ENCODE measurements around the gene RIPK4. TPM values are rescaled to one million over a fixed set of nuclear protein-coding genes. Genes with fewer than 3 reads are reported as not detected.

RIPK4 gene
- polyA plus RNA-seq, 1 donor from 2014 or later, result not detected

DNA sequence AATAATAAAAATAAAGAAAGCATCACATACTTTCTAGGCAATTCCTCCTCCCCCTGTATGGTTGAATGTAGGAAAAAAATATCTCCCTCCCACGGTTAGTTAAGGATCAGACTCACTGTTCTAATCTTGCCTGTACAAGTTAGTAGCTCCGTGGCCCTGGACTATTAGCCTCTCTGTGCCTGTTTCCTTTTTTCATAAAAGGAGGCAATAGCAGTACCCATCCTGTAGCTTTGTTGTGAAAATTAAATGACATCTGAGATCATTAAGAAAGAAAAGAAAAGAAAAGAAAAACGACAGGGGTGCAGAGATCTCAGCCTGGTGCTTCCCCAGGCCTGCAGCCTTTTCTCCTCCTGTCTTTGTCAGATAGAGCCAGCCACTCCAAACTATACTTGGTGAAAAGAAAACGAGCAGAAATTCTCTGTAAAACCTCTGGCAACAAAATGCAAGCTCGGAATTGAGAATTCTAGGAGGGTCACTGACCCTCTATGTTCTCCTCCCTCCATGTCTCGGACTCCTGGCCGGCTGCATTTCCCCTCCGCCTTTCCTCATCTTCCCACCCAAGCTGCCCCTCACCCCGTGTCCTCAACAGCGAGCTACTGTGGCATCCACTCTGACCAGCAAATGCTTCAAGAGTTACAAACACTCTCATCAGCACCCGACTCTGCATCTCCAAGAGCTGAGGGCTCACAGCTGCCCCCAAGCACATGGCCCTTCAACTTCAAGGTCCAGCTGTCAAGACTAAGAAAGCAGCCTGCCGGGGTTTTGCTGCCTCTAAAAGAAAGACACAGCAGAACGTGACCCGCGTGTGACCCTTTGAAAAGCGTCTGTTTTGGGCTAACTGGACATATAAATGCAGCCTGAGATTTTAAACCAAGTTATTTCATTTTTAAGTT lies 13.6 kb downstream of the RIPK4 start (continued):
- TF ChIP-seq, protein P1, sequence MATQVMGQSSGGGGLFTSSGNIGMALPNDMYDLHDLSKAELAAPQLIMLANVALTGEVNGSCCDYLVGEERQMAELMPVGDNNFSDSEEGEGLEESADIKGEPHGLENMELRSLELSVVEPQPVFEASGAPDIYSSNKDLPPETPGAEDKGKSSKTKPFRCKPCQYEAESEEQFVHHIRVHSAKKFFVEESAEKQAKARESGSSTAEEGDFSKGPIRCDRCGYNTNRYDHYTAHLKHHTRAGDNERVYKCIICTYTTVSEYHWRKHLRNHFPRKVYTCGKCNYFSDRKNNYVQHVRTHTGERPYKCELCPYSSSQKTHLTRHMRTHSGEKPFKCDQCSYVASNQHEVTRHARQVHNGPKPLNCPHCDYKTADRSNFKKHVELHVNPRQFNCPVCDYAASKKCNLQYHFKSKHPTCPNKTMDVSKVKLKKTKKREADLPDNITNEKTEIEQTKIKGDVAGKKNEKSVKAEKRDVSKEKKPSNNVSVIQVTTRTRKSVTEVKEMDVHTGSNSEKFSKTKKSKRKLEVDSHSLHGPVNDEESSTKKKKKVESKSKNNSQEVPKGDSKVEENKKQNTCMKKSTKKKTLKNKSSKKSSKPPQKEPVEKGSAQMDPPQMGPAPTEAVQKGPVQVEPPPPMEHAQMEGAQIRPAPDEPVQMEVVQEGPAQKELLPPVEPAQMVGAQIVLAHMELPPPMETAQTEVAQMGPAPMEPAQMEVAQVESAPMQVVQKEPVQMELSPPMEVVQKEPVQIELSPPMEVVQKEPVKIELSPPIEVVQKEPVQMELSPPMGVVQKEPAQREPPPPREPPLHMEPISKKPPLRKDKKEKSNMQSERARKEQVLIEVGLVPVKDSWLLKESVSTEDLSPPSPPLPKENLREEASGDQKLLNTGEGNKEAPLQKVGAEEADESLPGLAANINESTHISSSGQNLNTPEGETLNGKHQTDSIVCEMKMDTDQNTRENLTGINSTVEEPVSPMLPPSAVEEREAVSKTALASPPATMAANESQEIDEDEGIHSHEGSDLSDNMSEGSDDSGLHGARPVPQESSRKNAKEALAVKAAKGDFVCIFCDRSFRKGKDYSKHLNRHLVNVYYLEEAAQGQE (IDR thresholded peaks at IDR 0.05; ENCODE audit: borderline replicate concordance), result no peak
- TF ChIP-seq EP300 (conservative IDR thresholded peaks at IDR 0.05; ENCODE audit: poor library complexity, severe bottlenecking), result no peak

DNA sequence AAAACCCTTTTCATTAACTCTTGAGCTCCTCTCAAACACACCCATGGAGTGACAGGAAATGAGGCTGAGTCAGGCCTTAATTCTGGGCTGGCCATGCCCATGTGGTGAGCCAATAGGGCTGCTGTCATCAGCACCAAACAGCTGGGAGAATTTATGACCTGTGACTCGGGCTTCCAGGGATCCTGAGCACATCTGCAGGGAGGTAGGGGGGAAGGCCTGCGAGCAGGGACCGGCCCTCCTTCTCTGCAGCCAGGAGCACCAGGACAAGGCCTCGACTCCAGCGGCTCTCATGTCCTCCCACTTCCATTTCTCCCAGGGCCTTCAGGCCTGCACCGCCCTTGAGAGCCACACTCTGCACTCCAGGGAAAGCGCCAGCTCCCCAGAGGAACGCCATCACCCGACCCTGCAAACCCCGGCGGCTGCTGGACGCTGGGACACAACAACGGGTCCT lies 14.6 kb downstream of the RIPK4 start:
- Histone ChIP-seq H3K4me2 (ENCODE audit: low read length) (no peak overlapping the region), H3F3A (ENCODE audit: insufficient read depth, low read length, poor library complexity, severe bottlenecking) (no peaks in the 10 kb centered on the region), H3K9me2 (ENCODE audit: insufficient read depth, low read length) (no peaks in the 10 kb centered on the region), H3K9ac (ENCODE audit: low read length) (no peak overlapping the region), H3K36me3 (ENCODE audit: insufficient read depth, low read length) (no peaks in the 10 kb centered on the region), H3K27ac (ENCODE audit: low read length) (no peak overlapping the region), H3K9me3 (ENCODE audit: low read length) (no peaks in the 10 kb centered on the region), H3K4me3 (ENCODE audit: low read length) (no peak overlapping the region), H3K27me3 (ENCODE audit: insufficient read depth, low read depth, low read length) (no peaks in the 10 kb centered on the region), H3K79me2 (replicated peaks; ENCODE audit: insufficient read depth, low read length) (no peaks in the 10 kb centered on the region), H2AFZ (ENCODE audit: low read depth, low read length) (no peak overlapping the region), H4K20me1 (ENCODE audit: insufficient read depth) (no peaks in the 10 kb centered on the region)
- TF ChIP-seq EP300 (conservative IDR thresholded peaks at IDR 0.05; ENCODE audit: poor library complexity, severe bottlenecking), result no peak

DNA sequence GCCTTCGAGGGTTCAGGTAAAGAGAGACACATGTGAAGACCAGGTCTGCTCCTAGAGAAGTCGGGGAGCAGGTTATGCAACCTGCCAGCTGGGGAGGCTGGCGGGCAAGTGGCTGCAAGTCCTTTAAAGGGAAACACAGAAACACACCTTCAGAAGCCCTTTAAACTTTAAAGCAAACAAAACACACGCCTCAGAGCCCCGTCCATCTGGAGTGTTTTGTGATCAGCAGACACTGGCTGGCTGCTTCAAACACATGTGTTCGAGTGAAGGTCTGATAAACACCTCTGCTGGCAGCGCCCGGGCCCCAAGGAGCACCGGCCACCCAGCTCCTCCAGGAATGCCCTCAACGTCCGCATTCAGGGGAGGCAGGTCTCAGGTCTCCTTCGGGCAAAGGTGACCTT lies 15.2 kb downstream of the RIPK4 start:
- TF ChIP-seq EZH2 (IDR thresholded peaks at IDR 0.05; ENCODE audit: borderline replicate concordance, insufficient read depth, low read length, poor library complexity, severe bottlenecking), result no peak
- no peak for TF ChIP-seq SMC3 (conservative IDR thresholded peaks at IDR 0.05; ENCODE audit: poor library complexity)
- TF ChIP-seq TAF1 (IDR thresholded peaks at IDR 0.05; ENCODE audit: low read depth), result no peak
- no peak for TF ChIP-seq MXI1 (conservative IDR thresholded peaks at IDR 0.05; ENCODE audit: poor library complexity, severe bottlenecking)
- TF ChIP-seq EP300 (conservative IDR thresholded peaks at IDR 0.05; ENCODE audit: poor library complexity, severe bottlenecking), result no peak
- no peak for TF ChIP-seq POLR2AphosphoS5 (IDR thresholded peaks at IDR 0.05)
- TF ChIP-seq, protein P1 (IDR thresholded peaks at IDR 0.05; ENCODE audit: borderline replicate concordance), result no peak
- Histone ChIP-seq H3K9ac (ENCODE audit: low read length) (no peak overlapping the region), H3K9me3 (ENCODE audit: low read length) (no peaks in the 10 kb centered on the region), H3F3A (ENCODE audit: insufficient read depth, low read length, poor library complexity, severe bottlenecking) (no peaks in the 10 kb centered on the region), H3K27me3 (ENCODE audit: insufficient read depth, low read depth, low read length) (no peaks in the 10 kb centered on the region), H3K79me2 (replicated peaks; ENCODE audit: insufficient read depth, low read length) (no peaks in the 10 kb centered on the region), H3K9me2 (ENCODE audit: insufficient read depth, low read length) (no peaks in the 10 kb centered on the region), H3K4me2 (ENCODE audit: low read length) (no peak overlapping the region), H3K27ac (ENCODE audit: low read length) (no peak overlapping the region), H3K36me3 (ENCODE audit: insufficient read depth, low read length) (no peaks in the 10 kb centered on the region), H3K4me3 (ENCODE audit: low read length) (no peak overlapping the region), H4K20me1 (ENCODE audit: insufficient read depth) (no peaks in the 10 kb centered on the region), H2AFZ (ENCODE audit: low read depth, low read length) (no peak overlapping the region)
